Tibial artery (tissue), 4 donors: ENCODE data around the gene PSEN2.
"Not testable (repeated sequence)": the region's sequence is repeated elsewhere in the genome, so short reads cannot be mapped to it uniquely, and the experiment has no call there.

Experiments used
- DNase-seq, 2 donors: peaks; one replicate each; pipeline ENCODE4 v3.0.0-alpha.2; 2019
- H3K27ac ChIP-seq, 2 donors: fragments of 200-600 bp; sonication (generic) in 1 of 2; 1 replicate in 1 of 2; 2 replicates in 1 of 2; pipeline ENCODE4 v1.5.1; 2018 to 2019; ENCODE audit warnings: mild to moderate bottlenecking in 1 of 2
- H3K27me3 ChIP-seq, 2 donors: fragments of 200-600 bp; sonication (generic) in 1 of 2; one replicate each; pipeline versions ENCODE4 v1.5.1 to v1.6.0; 2016 to 2019
- H3K36me3 ChIP-seq, 3 donors: fragments of 200-600 bp; sonication (generic) in 2 of 3; one replicate each; pipeline ENCODE4 v1.5.1; 2016 to 2019; ENCODE audit warnings: mild to moderate bottlenecking in 2 of 3
- H3K4me1 ChIP-seq, 4 donors: fragments of 200-600 bp; sonication (generic) in 2 of 4; 1 replicate in 3 of 4; 2 replicates in 1 of 4; pipeline ENCODE4 v1.5.1; 2016 to 2019
- H3K4me3 ChIP-seq, 2 donors: fragments of 200-600 bp; sonication (generic) in 1 of 2; 1 replicate in 1 of 2; 2 replicates in 1 of 2; pipeline ENCODE4 v1.5.1; 2018 to 2019; ENCODE audit warnings: mild to moderate bottlenecking in 2 of 2
- H3K9me3 ChIP-seq, 3 donors: fragments of 200-600 bp; sonication (generic) in 1 of 3; one replicate each; pipeline ENCODE4 v1.5.1; 2016 to 2019
- intact Hi-C: fragments of 100-400 bp; cut with DNase I; formaldehyde crosslinking; loops from one replicate; pipeline ENCODE4 v1.15.0; 2023; ENCODE audit warnings: low total_unique reads
- TF ChIP-seq, protein P1 (sequence below), 2 experiments: fragments of 200-600 bp in 1 of 2; fragments of 450-650 bp in 1 of 2; IDR thresholded peaks; one replicate each; pipeline ENCODE4 v1.5.1; 2017 to 2019; ENCODE audit warnings: antibody characterized with exemption in 2 of 2, mild to moderate bottlenecking in 1 of 2, moderate library complexity in 1 of 2

The PSEN2 gene

DNA sequence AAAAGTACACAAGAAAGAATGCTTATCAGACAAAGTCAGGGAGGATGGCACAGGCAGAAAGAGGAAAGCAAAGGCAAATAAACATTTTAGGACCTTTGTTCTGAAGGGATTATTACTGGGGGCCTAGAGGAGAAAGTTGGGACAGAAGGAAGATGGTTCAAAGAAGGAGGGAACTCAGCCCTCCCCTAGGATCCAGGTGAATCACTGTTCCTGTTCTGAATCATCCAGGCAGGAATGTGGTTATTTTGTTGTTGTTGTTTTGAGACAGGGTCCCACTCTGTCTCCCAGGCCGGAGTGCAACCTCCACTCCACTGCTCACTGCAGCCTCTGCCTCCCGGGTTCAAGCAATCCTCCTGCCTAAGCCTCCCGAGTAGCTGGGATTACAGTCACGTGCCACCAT is 38.5 kb upstream of the PSEN2 start:
- no peaks in the 10 kb centered on the region for H3K27me3 ChIP-seq
- TF ChIP-seq, protein P1, sequence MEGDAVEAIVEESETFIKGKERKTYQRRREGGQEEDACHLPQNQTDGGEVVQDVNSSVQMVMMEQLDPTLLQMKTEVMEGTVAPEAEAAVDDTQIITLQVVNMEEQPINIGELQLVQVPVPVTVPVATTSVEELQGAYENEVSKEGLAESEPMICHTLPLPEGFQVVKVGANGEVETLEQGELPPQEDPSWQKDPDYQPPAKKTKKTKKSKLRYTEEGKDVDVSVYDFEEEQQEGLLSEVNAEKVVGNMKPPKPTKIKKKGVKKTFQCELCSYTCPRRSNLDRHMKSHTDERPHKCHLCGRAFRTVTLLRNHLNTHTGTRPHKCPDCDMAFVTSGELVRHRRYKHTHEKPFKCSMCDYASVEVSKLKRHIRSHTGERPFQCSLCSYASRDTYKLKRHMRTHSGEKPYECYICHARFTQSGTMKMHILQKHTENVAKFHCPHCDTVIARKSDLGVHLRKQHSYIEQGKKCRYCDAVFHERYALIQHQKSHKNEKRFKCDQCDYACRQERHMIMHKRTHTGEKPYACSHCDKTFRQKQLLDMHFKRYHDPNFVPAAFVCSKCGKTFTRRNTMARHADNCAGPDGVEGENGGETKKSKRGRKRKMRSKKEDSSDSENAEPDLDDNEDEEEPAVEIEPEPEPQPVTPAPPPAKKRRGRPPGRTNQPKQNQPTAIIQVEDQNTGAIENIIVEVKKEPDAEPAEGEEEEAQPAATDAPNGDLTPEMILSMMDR (IDR thresholded peaks at IDR 0.05), result no peak
- intact Hi-C loops, result no loop called here

DNA sequence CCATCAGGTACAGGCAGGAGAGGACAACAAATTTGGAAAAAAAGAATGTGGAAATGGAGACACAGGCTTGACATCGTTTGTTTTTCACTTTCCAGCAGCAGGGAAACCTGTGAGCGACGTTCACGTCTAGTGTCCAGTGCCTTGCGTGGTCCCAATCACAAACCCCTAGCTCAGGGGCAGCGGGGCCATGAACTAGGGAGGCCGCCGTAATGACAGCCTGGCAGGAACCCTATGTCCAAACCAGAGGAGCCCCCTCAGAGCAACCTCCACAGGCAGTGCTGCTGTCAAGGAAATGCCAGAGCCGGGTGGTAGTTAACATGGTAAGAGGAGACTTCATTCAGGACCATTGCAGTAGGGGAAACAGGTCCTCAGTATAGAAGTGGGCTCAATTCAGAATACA is 37.8 kb upstream of the PSEN2 start:
- Histone ChIP-seq H3K9me3 (no peaks in the 10 kb centered on the region), H3K27ac (no peak overlapping the region), H3K27me3 (no peaks in the 10 kb centered on the region), H3K36me3 (no peaks in the 10 kb centered on the region), H3K4me1 (peaks cover 0 to 9% (median 4%) of the 10 kb centered on the region in 4 donors), H3K4me3 (no peak overlapping the region)
- DNase-seq, result no peak
- TF ChIP-seq, protein P1 (IDR thresholded peaks at IDR 0.05), result no peak
- intact Hi-C loops, result no loop called here

More for the DNA sequence above, 38.5 kb upstream of the PSEN2 start:
- no peak overlapping the region for H3K4me3 ChIP-seq
- no peaks in the 10 kb centered on the region for H3K36me3 ChIP-seq
- H3K9me3 ChIP-seq, result no peaks in the 10 kb centered on the region
- H3K27ac ChIP-seq, result no peak overlapping the region
- DNase-seq, result no peak
- H3K4me1 ChIP-seq, result peaks cover 0 to 13% (median 9%) of the 10 kb centered on the region in 4 donors

DNA sequence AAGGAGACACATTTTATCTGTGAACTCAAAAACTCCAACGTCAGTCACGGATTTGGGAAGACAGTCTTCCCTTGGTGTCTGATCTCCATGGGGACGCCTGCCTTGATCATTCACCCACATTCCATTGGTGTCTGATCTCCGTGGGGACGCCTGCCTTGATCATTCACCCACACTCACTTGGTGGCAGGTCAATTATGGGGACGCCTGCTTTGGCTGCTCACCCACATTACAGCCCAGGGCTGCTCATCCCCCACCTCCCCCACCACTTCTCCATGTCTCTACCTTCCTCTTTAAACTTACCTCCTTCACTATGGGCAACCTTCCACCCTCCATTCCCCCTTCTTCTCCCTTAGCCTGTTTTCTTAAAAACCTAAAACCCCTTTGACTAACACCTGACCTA is 36.2 kb upstream of the PSEN2 start:
- H3K27ac ChIP-seq, DNase-seq, H3K27me3 ChIP-seq, H3K9me3 ChIP-seq, intact Hi-C loops, H3K36me3 ChIP-seq, H3K4me3 ChIP-seq, H3K4me1 ChIP-seq: not testable (repeated sequence)

DNA sequence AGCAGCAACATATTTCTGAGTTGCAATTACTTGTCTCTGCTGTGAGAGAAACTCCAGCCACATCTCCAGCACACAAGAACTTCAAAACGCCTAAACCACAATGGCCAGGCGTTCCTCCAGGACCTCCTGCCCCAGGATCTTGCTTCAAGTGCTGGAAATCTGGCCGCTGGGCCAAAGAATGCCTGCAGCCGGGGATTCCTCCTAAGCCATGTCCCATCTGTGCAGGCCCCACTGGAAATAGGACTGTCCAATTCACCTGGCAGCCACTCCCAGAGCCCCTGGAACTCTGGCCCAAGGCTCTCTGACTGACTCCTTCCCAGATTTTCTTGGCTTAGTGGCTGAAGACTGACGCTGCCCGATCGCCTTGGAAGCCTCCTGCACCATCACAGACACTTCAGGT is 35.0 kb upstream of the PSEN2 start:
- DNase-seq, H3K4me3 ChIP-seq, H3K36me3 ChIP-seq, H3K27ac ChIP-seq, intact Hi-C loops, H3K9me3 ChIP-seq, H3K4me1 ChIP-seq, H3K27me3 ChIP-seq: not testable (repeated sequence)

DNA sequence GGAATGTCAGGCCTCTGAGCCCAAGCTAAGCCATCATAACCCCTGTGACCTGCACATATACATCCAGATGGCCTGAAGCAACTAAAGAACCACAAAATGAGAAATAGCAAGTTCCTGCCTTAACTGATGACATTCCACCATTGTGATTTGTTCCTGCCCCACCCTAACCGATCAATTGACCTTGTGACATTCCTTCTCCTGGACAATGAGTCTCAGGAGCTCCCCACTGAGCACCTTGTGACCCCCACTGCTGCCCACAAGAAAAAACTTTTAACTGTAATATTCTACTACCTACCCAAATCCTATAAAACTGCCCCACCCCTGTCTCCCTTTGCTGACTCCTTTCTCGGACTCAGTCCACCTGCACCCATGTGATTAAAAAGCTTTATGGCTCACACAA is 32.5 kb upstream of the PSEN2 start:
- H3K27me3 ChIP-seq, H3K27ac ChIP-seq, H3K4me1 ChIP-seq, intact Hi-C loops, H3K4me3 ChIP-seq, DNase-seq, H3K36me3 ChIP-seq, H3K9me3 ChIP-seq: not testable (repeated sequence)

DNA sequence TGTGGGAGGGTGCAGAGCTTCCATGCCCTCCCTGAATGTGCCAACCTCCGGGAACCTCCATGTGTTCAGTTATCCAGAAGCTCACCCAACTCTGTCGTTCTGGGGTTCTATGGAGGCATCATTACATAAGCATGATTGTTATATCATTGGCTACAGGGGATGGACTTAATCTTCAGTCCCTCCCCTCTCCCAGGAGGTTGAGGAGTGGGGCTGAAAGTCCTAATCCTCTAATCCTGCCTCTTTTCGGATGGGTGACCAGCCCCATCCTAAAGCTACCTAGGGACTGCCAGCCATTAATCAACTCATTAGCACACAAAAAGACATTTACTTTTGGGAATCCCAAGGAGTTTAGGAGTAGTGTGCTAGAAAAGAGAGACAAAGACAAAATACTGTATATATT is 32.0 kb upstream of the PSEN2 start:
- Histone ChIP-seq H3K27me3 (no peaks in the 10 kb centered on the region), H3K36me3 (no peaks in the 10 kb centered on the region), H3K9me3 (no peaks in the 10 kb centered on the region), H3K4me3 (no peak overlapping the region), H3K27ac (no peak overlapping the region), H3K4me1 (no peaks in the 10 kb centered on the region)
- TF ChIP-seq, protein P1 (IDR thresholded peaks at IDR 0.05), result no peak
- intact Hi-C loops, result no loop called here
- no peak for DNase-seq

DNA sequence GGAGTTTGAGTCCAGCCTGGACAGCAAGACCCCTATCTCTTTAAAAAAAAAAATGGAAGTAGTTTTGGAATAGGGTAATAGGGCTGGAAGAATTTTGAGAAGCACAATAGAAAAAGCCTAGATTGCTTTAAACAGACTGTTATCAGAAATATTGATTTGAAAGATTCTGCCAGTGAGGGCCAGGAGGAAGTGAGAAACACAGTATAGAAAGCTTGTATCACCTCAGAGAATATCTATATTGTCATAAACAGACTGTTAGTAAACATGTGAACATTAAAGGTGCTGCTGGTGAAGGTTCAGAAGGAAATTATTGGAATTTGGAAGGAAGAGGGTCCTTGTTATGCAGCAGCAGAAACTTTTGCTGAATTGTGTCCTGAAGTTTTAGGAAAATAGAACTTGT is 24.8 kb upstream of the PSEN2 start:
- DNase-seq, result no peak
- Histone ChIP-seq H3K36me3 (no peaks in the 10 kb centered on the region), H3K4me1 (no peaks in the 10 kb centered on the region), H3K27me3 (no peaks in the 10 kb centered on the region), H3K27ac (no peak overlapping the region), H3K4me3 (no peak overlapping the region), H3K9me3 (no peaks in the 10 kb centered on the region)
- intact Hi-C loops, result no loop called here
- TF ChIP-seq, protein P1 (IDR thresholded peaks at IDR 0.05), result no peak
